Measurements from ENCODE around the gene SEC31A.

Gene SEC31A

GRCh38 chr4:82786828-82787227, 104.1 kb downstream of the SEC31A start:
- no peak overlapping the region for H3K4me2 ChIP-seq (ENCODE audit: low read length)
- H3K9me3 ChIP-seq (replicated peaks; ENCODE audit: low read length) = no peaks in the 10 kb centered on the region
- no peak overlapping the region for H3K9ac ChIP-seq (ENCODE audit: low read depth, low read length)
- no peak overlapping the region for H3K4me3 ChIP-seq (ENCODE audit: low read length)
- H3K27me3 ChIP-seq (ENCODE audit: control insufficient read depth, insufficient read depth, low read length) = no peaks in the 10 kb centered on the region
- H3K36me3 ChIP-seq (ENCODE audit: insufficient read depth, low read length) = no peaks in the 10 kb centered on the region
- peaks cover 27% of the 10 kb centered on the region for H3K4me1 ChIP-seq (ENCODE audit: control insufficient read depth, insufficient read depth, low read length)

GRCh38 chr4:82785611-82786400, 105.1 kb downstream of the SEC31A start:
- H3K36me3 ChIP-seq (ENCODE audit: insufficient read depth, low read length) = no peaks in the 10 kb centered on the region
- H3K4me1 ChIP-seq (ENCODE audit: control insufficient read depth, insufficient read depth, low read length) = peaks cover 27% of the 10 kb centered on the region
- peak overlapping the region; percentile 45 for H3K4me3 ChIP-seq (ENCODE audit: low read length)
- H3K9ac ChIP-seq (ENCODE audit: low read depth, low read length) = peak overlapping the region; percentile 40
- peak overlapping the region; percentile 68 for H3K4me2 ChIP-seq (ENCODE audit: low read length)
- no peaks in the 10 kb centered on the region for H3K9me3 ChIP-seq (replicated peaks; ENCODE audit: low read length)
- H3K27me3 ChIP-seq (ENCODE audit: control insufficient read depth, insufficient read depth, low read length) = no peaks in the 10 kb centered on the region

GRCh38 chr4:82784681-82785610, 106.0 kb downstream of the SEC31A start:
- no peaks in the 10 kb centered on the region for H3K36me3 ChIP-seq (ENCODE audit: insufficient read depth, low read length)
- no peaks in the 10 kb centered on the region for H3K9me3 ChIP-seq (replicated peaks; ENCODE audit: low read length)
- peak overlapping the region; percentile 68 for H3K4me2 ChIP-seq (ENCODE audit: low read length)
- H3K4me1 ChIP-seq (ENCODE audit: control insufficient read depth, insufficient read depth, low read length) = peaks cover 27% of the 10 kb centered on the region
- H3K27me3 ChIP-seq (ENCODE audit: control insufficient read depth, insufficient read depth, low read length) = no peaks in the 10 kb centered on the region
- H3K9ac ChIP-seq (ENCODE audit: low read depth, low read length) = peak overlapping the region; percentile 40
- H3K4me3 ChIP-seq (ENCODE audit: low read length) = peak overlapping the region; percentile 45

GRCh38 chr4:82782626-82783345, 108.2 kb downstream of the SEC31A start:
- no peaks in the 10 kb centered on the region for H3K27me3 ChIP-seq (ENCODE audit: control insufficient read depth, insufficient read depth, low read length)
- H3K36me3 ChIP-seq (ENCODE audit: insufficient read depth, low read length) = no peaks in the 10 kb centered on the region
- no peak overlapping the region for H3K9ac ChIP-seq (ENCODE audit: low read depth, low read length)
- H3K4me1 ChIP-seq (ENCODE audit: control insufficient read depth, insufficient read depth, low read length) = peaks cover 27% of the 10 kb centered on the region
- H3K4me3 ChIP-seq (ENCODE audit: low read length) = no peak overlapping the region
- no peak overlapping the region for H3K4me2 ChIP-seq (ENCODE audit: low read length)
- H3K9me3 ChIP-seq (replicated peaks; ENCODE audit: low read length) = no peaks in the 10 kb centered on the region

GRCh38 chr4:82780752-82781231, 110.2 kb downstream of the SEC31A start:
- Histone ChIP-seq H3K36me3 (ENCODE audit: insufficient read depth, low read length) (no peaks in the 10 kb centered on the region), H3K9me3 (replicated peaks; ENCODE audit: low read length) (no peaks in the 10 kb centered on the region), H3K4me1 (ENCODE audit: control insufficient read depth, insufficient read depth, low read length) (peaks cover 12% of the 10 kb centered on the region), H3K4me3 (ENCODE audit: low read length) (no peak overlapping the region), H3K4me2 (ENCODE audit: low read length) (no peak overlapping the region), H3K9ac (ENCODE audit: low read depth, low read length) (no peak overlapping the region), H3K27me3 (ENCODE audit: control insufficient read depth, insufficient read depth, low read length) (no peaks in the 10 kb centered on the region)

- Histone ChIP-seq H3K4me1 (ENCODE audit: control insufficient read depth, insufficient read depth, low read length) (peaks cover 10% of the 10 kb centered on the region), H3K36me3 (ENCODE audit: insufficient read depth, low read length) (no peaks in the 10 kb centered on the region), H3K4me3 (ENCODE audit: low read length) (no peak overlapping the region), H3K9me3 (replicated peaks; ENCODE audit: low read length) (no peaks in the 10 kb centered on the region), H3K27me3 (ENCODE audit: control insufficient read depth, insufficient read depth, low read length) (no peaks in the 10 kb centered on the region), H3K9ac (ENCODE audit: low read depth, low read length) (no peak overlapping the region), H3K4me2 (ENCODE audit: low read length) (no peak overlapping the region)
These were observed 110.7 kb downstream of the SEC31A start for GRCh38 chr4:82780170-82780751.

- Histone ChIP-seq H3K9me3 (replicated peaks; ENCODE audit: low read length) (no peaks in the 10 kb centered on the region), H3K27me3 (ENCODE audit: control insufficient read depth, insufficient read depth, low read length) (no peaks in the 10 kb centered on the region), H3K4me1 (ENCODE audit: control insufficient read depth, insufficient read depth, low read length) (peaks cover 6% of the 10 kb centered on the region), H3K9ac (ENCODE audit: low read depth, low read length) (no peak overlapping the region), H3K4me3 (ENCODE audit: low read length) (no peak overlapping the region), H3K36me3 (ENCODE audit: insufficient read depth, low read length) (no peaks in the 10 kb centered on the region), H3K4me2 (ENCODE audit: low read length) (no peak overlapping the region)
These were observed 111.9 kb downstream of the SEC31A start for GRCh38 chr4:82779032-82779431.

- no peaks in the 10 kb centered on the region for H3K27me3 ChIP-seq (ENCODE audit: control insufficient read depth, insufficient read depth, low read length)
- H3K9ac ChIP-seq (ENCODE audit: low read depth, low read length) = no peak overlapping the region
- H3K36me3 ChIP-seq (ENCODE audit: insufficient read depth, low read length) = no peaks in the 10 kb centered on the region
- H3K4me1 ChIP-seq (ENCODE audit: control insufficient read depth, insufficient read depth, low read length) = peaks cover 6% of the 10 kb centered on the region
- no peaks in the 10 kb centered on the region for H3K9me3 ChIP-seq (replicated peaks; ENCODE audit: low read length)
- no peak overlapping the region for H3K4me2 ChIP-seq (ENCODE audit: low read length)
- no peak overlapping the region for H3K4me3 ChIP-seq (ENCODE audit: low read length)
These were observed 113.0 kb downstream of the SEC31A start for GRCh38 chr4:82777857-82778525.

- no peak overlapping the region for H3K4me2 ChIP-seq (ENCODE audit: low read length)
- no peaks in the 10 kb centered on the region for H3K9me3 ChIP-seq (replicated peaks; ENCODE audit: low read length)
- H3K27me3 ChIP-seq (ENCODE audit: control insufficient read depth, insufficient read depth, low read length) = no peaks in the 10 kb centered on the region
- no peaks in the 10 kb centered on the region for H3K36me3 ChIP-seq (ENCODE audit: insufficient read depth, low read length)
- no peak overlapping the region for H3K9ac ChIP-seq (ENCODE audit: low read depth, low read length)
- H3K4me1 ChIP-seq (ENCODE audit: control insufficient read depth, insufficient read depth, low read length) = peaks cover 6% of the 10 kb centered on the region
- H3K4me3 ChIP-seq (ENCODE audit: low read length) = no peak overlapping the region
These were observed 113.9 kb downstream of the SEC31A start for GRCh38 chr4:82776925-82777542.

GRCh38 chr4:82775243-82775642, 115.7 kb downstream of the SEC31A start:
- no peak overlapping the region for H3K4me3 ChIP-seq (ENCODE audit: low read length)
- peaks cover 6% of the 10 kb centered on the region for H3K4me1 ChIP-seq (ENCODE audit: control insufficient read depth, insufficient read depth, low read length)
- H3K9me3 ChIP-seq (replicated peaks; ENCODE audit: low read length) = no peaks in the 10 kb centered on the region

More at GRCh38 chr4:82775243-82775642, 115.7 kb downstream of the SEC31A start:
- Histone ChIP-seq H3K9ac (ENCODE audit: low read depth, low read length) (no peak overlapping the region), H3K4me2 (ENCODE audit: low read length) (no peak overlapping the region), H3K36me3 (ENCODE audit: insufficient read depth, low read length) (no peaks in the 10 kb centered on the region), H3K27me3 (ENCODE audit: control insufficient read depth, insufficient read depth, low read length) (no peaks in the 10 kb centered on the region)

Measured in skeletal muscle satellite cell (primary cell).